ENCODE measurements around the gene LSAMP.

DNA sequence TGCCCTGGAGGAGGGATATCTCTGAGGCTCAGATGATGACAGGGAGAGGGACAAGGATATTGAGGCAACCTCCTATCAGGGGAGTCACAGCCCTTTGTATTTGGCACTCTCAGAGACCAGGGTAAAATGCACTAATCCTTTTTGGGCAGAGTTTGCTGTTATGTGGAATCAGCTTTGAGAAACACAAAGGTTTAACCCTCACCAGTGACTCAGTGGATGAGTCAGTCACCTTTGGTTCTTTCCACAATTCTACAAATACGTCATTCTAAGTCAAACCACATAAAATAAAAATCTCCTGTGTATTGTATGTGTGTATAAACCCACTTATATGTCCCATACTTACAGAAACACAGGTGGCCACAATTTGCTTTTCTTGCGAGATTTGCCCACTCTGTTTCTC lies 5.1 kb downstream of the LSAMP start:
- TF ChIP-seq, protein P1, sequence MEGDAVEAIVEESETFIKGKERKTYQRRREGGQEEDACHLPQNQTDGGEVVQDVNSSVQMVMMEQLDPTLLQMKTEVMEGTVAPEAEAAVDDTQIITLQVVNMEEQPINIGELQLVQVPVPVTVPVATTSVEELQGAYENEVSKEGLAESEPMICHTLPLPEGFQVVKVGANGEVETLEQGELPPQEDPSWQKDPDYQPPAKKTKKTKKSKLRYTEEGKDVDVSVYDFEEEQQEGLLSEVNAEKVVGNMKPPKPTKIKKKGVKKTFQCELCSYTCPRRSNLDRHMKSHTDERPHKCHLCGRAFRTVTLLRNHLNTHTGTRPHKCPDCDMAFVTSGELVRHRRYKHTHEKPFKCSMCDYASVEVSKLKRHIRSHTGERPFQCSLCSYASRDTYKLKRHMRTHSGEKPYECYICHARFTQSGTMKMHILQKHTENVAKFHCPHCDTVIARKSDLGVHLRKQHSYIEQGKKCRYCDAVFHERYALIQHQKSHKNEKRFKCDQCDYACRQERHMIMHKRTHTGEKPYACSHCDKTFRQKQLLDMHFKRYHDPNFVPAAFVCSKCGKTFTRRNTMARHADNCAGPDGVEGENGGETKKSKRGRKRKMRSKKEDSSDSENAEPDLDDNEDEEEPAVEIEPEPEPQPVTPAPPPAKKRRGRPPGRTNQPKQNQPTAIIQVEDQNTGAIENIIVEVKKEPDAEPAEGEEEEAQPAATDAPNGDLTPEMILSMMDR (IDR thresholded peaks at IDR 0.05; ENCODE audit: extremely low read depth in 1 of 2, insufficient read depth in 1 of 2, low read depth in 1 of 2, low read length in 2 of 2), result no peak
- TF ChIP-seq EZH2 (IDR thresholded peaks at IDR 0.05; ENCODE audit: borderline replicate concordance, low read depth, low read length, severe bottlenecking), result no peak
- no peak for TF ChIP-seq POLR2AphosphoS5 (IDR thresholded peaks at IDR 0.05; ENCODE audit: insufficient read depth, low read depth, low read length)
- TF ChIP-seq POLR2A (IDR thresholded peaks at IDR 0.05; ENCODE audit: low read depth, low read length), result no peak
- TF ChIP-seq, protein P2, sequence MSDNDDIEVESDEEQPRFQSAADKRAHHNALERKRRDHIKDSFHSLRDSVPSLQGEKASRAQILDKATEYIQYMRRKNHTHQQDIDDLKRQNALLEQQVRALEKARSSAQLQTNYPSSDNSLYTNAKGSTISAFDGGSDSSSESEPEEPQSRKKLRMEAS (IDR thresholded peaks at IDR 0.05; ENCODE audit: insufficient read depth, insufficient read length), result no peak
- no peak for TF ChIP-seq FOS (IDR thresholded peaks at IDR 0.05; ENCODE audit: borderline replicate concordance, insufficient read depth, low read length)
- TF ChIP-seq GATA2 (IDR thresholded peaks at IDR 0.05; ENCODE audit: insufficient read depth, insufficient read length, low read depth, low read length), result no peak
- no peak for TF ChIP-seq JUN (IDR thresholded peaks at IDR 0.05; ENCODE audit: borderline replicate concordance, insufficient read depth, insufficient read length, low read depth)
- TF ChIP-seq MYC (IDR thresholded peaks at IDR 0.05; ENCODE audit: low read depth, low read length), result no peak
